GM12878 (cell line): ENCODE results near the gene FOXD2. TPM values are rescaled to one million over a fixed set of nuclear protein-coding genes. Genes with fewer than 3 reads are reported as not detected.

Experiments used
- ATAC-seq: fragments of 200-7000 bp; cut with Tn5 transposase; 3 replicates; pipeline ENCODE4 v1.9.1; 2020; ENCODE audit warnings: mild to moderate bottlenecking, moderate library complexity
- BruUV-seq: library from RNA; stranded (reverse); fragments of 400-500 nt; replicated peaks from 2 replicates; lab custom pipeline; 2021; lab: Mats Ljungman, UMichigan
- CTCF ChIA-PET: fragments of 300-600 bp; sonication (Branson Sonifier 250); formaldehyde crosslinking; extraction: SDS; loops from one replicate; lab custom pipeline; 2021; ENCODE audit warnings: inconsistent platforms; lab: Yijun Ruan, JAX
- POLR2A ChIA-PET: fragments of 350-600 bp; formaldehyde crosslinking; extraction: SDS; loops from one replicate; lab custom pipeline; 2021; ENCODE audit warnings: inconsistent platforms; lab: Charles Lee
- RAD21 ChIA-PET: fragments of 300-600 bp; sonication (Branson Sonifier 250); formaldehyde crosslinking; loops from one replicate; lab custom pipeline; 2023; ENCODE audit warnings: antibody characterized with exemption; ENCODE audit not compliant: unreplicated experiment; lab: Charles Lee
- SMC1A ChIA-PET: fragments of 300-600 bp; sonication (Branson Sonifier 250); formaldehyde crosslinking; loops from one replicate; lab custom pipeline; 2023; ENCODE audit not compliant: unreplicated experiment, uncharacterized antibody; lab: Charles Lee
- DNase-seq: peaks from one replicate; pipeline ENCODE4 v3.0.0-alpha.2; 2011; ENCODE audit warnings: low read depth, low spot score
- FAIRE-seq: peaks from 3 replicates; lab custom pipeline; 2011; peaks lifted over from hg19 to GRCh38; lab: Jason Lieb, UNC
- H2AFZ ChIP-seq: 2 replicates; pipeline ENCODE4 v1.6.0; 2011; ENCODE audit warnings: low read depth, low read length, control low read depth; ENCODE audit not compliant: control insufficient read depth
- H3K27ac ChIP-seq: 2 replicates; pipeline ENCODE4 v1.5.1; 2011; ENCODE audit warnings: control low read depth; ENCODE audit not compliant: control insufficient read depth, insufficient read depth
- H3K27me3 ChIP-seq, 2 experiments: replicated peaks in 1 of 2; 2 replicates each; pipeline versions ENCODE4 v1.6.0 to v1.6.1; 2011; ENCODE audit warnings: low read length in 1 of 2; ENCODE audit not compliant: control insufficient read depth in 2 of 2, insufficient read depth in 2 of 2
- H3K36me3 ChIP-seq, 2 experiments: 2 replicates each; pipeline ENCODE4 v1.5.1; 2011; ENCODE audit warnings: low read length in 1 of 2; ENCODE audit not compliant: control insufficient read depth in 2 of 2, insufficient read depth in 2 of 2
- H3K4me1 ChIP-seq: 2 replicates; pipeline ENCODE4 v1.6.1; 2011; ENCODE audit warnings: mild to moderate bottlenecking, low read length, moderate library complexity, mixed read lengths; ENCODE audit not compliant: control insufficient read depth, insufficient read depth
- H3K4me2 ChIP-seq: 2 replicates; pipeline ENCODE4 v1.6.0; 2011; ENCODE audit warnings: control low read depth; ENCODE audit not compliant: control insufficient read depth, insufficient read depth
- H3K4me3 ChIP-seq: fragments of 200-600 bp; sonication (generic); 2 replicates; pipeline ENCODE4 v1.5.1; 2016
- H3K79me2 ChIP-seq: 2 replicates; pipeline ENCODE4 v1.6.0; 2011; ENCODE audit warnings: low read length; ENCODE audit not compliant: control insufficient read depth, insufficient read depth
- H3K9ac ChIP-seq: 2 replicates; pipeline ENCODE4 v1.8.0; 2011; ENCODE audit warnings: low read length, control low read depth, mixed read lengths; ENCODE audit not compliant: control insufficient read depth, insufficient read depth
- H3K9me3 ChIP-seq: replicated peaks from 3 replicates; pipeline ENCODE4 v1.5.1; 2011; ENCODE audit warnings: mild to moderate bottlenecking, low read length; ENCODE audit not compliant: control insufficient read depth, insufficient read depth
- H4K20me1 ChIP-seq: 2 replicates; pipeline ENCODE4 v1.6.0; 2011; ENCODE audit not compliant: control insufficient read depth, insufficient read depth
- BHLHE40 ChIP-seq, 2 experiments: fragments of 450-650 bp in 1 of 2; IDR thresholded peaks; 2 replicates each; pipeline ENCODE4 v1.6.1; 2011 to 2017; ENCODE audit warnings: low read depth in 2 of 2, borderline replicate concordance in 1 of 2, improper control_type of control experiment in 1 of 2, low read length in 1 of 2, mild to moderate bottlenecking in 1 of 2
- BRCA1 ChIP-seq: IDR thresholded peaks from 2 replicates; pipeline ENCODE4 v1.6.1; 2011; ENCODE audit warnings: low read depth, low read length, improper control_type of control experiment
- POLR2AphosphoS5 ChIP-seq: IDR thresholded peaks from 2 replicates; pipeline ENCODE4 v1.6.1; 2011; ENCODE audit warnings: mild to moderate bottlenecking, low read length, inconsistent platforms
- SP1 ChIP-seq: IDR thresholded peaks from one replicate; pipeline ENCODE4 v1.6.1; 2011; ENCODE audit warnings: low read depth, low read length
- WGBS: methylation state at CpG from one replicate; pipeline ENCODE4 v1.1.6; 2016; ENCODE audit warnings: low lambda C conversion rate; ENCODE audit not compliant: insufficient replicate concordance, insufficient coverage; ENCODE audit errors: missing lambda C conversion rate; 5-methylcytosine and 5-hydroxymethylcytosine counted together
- in situ Hi-C: fragments of 300-500 bp; cut with MboI; formaldehyde crosslinking; loops from 9 replicates; pipeline ENCODE4 v1.14.3; 2018; ENCODE audit warnings: mixed read lengths
- intact Hi-C: fragments of 100-400 bp; cut with micrococcal nuclease; formaldehyde crosslinking; loops from one replicate; pipeline ENCODE4 v1.14.2; 2022; ENCODE audit not compliant: unreplicated experiment
- polyA plus RNA-seq, 11 experiments: library from polyadenylated mRNA; depleted of rRNA in 4 of 11; unstranded in 6 of 11; stranded (reverse) in 5 of 11; fragments of >200 nt; fragmentation: Nextera tagmentation in 4 of 11; fragmentation: Illumina TruSeq in 1 of 11; extraction: Ambion mirVana in 4 of 11; extraction: Trizol in 1 of 11; gene quantifications; 1 replicate in 1 of 11; 2 replicates in 10 of 11; pipeline versions ENCODE4 v1.2.1 to v1.2.3, GENCODE V29; 2011 to 2016; ENCODE audit warnings: inconsistent platforms in 2 of 11, missing spikeins in 2 of 11, low read depth in 1 of 11
- total RNA-seq, 4 experiments: library from RNA; depleted of rRNA in 3 of 4; stranded (reverse); fragments of >200 nt in 3 of 4; fragmentation: Illumina TruSeq in 1 of 4; extraction: Trizol in 1 of 4; gene quantifications; 2 replicates each; pipeline versions ENCODE4 v1.2.1 to v1.2.3, GENCODE V29; 2013 to 2021
- TF ChIP-seq, protein P1 (sequence below): fragments of 450-650 bp; formaldehyde crosslinking; IDR thresholded peaks from 2 replicates; pipeline ENCODE4 v1.4.0; 2022; ENCODE audit warnings: mild to moderate bottlenecking, moderate library complexity
- TF ChIP-seq, protein P2 (sequence below): IDR thresholded peaks from 2 replicates; pipeline ENCODE4 v1.6.1; 2011; ENCODE audit warnings: borderline replicate concordance, low read depth, mild to moderate bottlenecking, moderate library complexity, low read length; ENCODE audit not compliant: insufficient read depth, poor library complexity, severe bottlenecking
- TF ChIP-seq, protein P3 (sequence below): fragments of 450-650 bp; IDR thresholded peaks from 2 replicates; pipeline ENCODE4 v1.6.1; 2017; ENCODE audit warnings: low read depth, mild to moderate bottlenecking, moderate library complexity

The FOXD2 gene
- total and polyA plus RNA-seq, 10 of the 15 experiments (the other 5 are each of a cell fraction or from before 2014, with no cell fraction given) = under 0.01 to 0.27 (median 0.04) TPM; not detected in 1

DNA sequence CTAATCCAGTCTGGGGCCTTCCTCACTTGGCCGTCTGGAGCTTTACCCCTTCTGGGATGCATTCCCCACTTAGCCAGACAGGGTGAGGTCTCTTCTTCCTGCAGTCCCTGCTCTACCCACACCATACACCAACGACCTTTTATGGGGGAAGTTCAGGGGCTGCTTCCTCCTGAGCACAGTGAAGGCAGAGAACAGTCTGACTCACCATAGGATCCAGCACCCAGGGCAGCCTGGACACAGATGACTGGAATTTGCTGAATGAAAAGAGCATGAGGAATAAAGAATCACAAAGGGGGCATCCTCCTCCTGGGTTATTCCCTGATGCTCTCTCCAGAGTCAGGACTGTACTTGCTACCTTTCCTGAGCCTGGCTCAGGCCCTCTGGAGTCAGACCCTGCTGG, 26.4 kb upstream of the FOXD2 start (continued):
- TF ChIP-seq, protein P1, sequence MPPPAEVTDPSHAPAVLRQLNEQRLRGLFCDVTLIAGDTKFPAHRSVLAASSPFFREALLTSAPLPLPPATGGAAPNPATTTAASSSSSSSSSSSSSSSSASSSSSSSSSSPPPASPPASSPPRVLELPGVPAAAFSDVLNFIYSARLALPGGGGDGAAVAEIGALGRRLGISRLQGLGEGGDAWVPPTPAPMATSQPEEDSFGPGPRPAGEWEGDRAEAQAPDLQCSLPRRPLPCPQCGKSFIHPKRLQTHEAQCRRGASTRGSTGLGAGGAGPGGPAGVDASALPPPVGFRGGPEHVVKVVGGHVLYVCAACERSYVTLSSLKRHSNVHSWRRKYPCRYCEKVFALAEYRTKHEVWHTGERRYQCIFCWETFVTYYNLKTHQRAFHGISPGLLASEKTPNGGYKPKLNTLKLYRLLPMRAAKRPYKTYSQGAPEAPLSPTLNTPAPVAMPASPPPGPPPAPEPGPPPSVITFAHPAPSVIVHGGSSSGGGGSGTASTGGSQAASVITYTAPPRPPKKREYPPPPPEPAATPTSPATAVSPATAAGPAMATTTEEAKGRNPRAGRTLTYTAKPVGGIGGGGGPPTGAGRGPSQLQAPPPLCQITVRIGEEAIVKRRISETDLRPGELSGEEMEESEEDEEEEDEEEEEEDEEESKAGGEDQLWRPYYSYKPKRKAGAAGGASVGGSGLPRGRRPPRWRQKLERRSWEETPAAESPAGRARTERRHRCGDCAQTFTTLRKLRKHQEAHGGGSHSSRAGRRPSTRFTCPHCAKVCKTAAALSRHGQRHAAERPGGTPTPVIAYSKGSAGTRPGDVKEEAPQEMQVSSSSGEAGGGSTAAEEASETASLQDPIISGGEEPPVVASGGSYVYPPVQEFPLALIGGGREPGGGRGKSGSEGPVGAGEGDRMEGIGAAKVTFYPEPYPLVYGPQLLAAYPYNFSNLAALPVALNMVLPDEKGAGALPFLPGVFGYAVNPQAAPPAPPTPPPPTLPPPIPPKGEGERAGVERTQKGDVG = no peak
- TF ChIP-seq, protein P2, sequence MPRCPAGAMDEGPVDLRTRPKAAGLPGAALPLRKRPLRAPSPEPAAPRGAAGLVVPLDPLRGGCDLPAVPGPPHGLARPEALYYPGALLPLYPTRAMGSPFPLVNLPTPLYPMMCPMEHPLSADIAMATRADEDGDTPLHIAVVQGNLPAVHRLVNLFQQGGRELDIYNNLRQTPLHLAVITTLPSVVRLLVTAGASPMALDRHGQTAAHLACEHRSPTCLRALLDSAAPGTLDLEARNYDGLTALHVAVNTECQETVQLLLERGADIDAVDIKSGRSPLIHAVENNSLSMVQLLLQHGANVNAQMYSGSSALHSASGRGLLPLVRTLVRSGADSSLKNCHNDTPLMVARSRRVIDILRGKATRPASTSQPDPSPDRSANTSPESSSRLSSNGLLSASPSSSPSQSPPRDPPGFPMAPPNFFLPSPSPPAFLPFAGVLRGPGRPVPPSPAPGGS = no peak
- TF ChIP-seq, protein P3, sequence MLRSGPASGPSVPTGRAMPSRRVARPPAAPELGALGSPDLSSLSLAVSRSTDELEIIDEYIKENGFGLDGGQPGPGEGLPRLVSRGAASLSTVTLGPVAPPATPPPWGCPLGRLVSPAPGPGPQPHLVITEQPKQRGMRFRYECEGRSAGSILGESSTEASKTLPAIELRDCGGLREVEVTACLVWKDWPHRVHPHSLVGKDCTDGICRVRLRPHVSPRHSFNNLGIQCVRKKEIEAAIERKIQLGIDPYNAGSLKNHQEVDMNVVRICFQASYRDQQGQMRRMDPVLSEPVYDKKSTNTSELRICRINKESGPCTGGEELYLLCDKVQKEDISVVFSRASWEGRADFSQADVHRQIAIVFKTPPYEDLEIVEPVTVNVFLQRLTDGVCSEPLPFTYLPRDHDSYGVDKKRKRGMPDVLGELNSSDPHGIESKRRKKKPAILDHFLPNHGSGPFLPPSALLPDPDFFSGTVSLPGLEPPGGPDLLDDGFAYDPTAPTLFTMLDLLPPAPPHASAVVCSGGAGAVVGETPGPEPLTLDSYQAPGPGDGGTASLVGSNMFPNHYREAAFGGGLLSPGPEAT = no peak

DNA sequence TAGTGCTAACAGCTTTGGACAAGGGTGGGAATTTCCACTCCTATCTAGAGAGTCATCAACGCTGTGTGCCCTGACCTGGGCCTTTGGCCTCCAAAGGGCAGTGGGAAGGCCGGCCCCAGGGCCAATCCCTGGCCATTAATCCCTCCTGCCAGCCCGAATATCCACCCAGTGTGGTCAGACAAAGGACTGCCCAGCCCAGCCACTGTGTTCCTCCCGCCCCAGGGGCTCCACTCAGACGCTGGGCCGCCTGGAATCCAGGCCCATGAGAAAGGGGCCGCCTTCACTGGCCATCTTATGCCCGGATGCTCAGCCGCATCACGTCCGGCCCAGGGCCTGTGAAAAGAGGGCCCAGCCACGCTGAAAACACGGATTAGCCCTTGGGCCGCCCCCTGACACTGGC, 25.4 kb upstream of the FOXD2 start:
- H4K20me1 ChIP-seq = no peaks in the 10 kb centered on the region
- CTCF ChIA-PET = interaction anchor here (1.4 kb wide), 1 partner anchor 19 kb away, joined by 4 read pairs; no protein-coding TSS in a partner anchor
- H3K79me2 ChIP-seq = no peaks in the 10 kb centered on the region
- DNase-seq = no peak
- RAD21 ChIA-PET = no interaction called here
- POLR2A ChIA-PET = no interaction called here
- H2AFZ ChIP-seq = no peak overlapping the region
- no peak overlapping the region for H3K27ac ChIP-seq
- no peak for TF ChIP-seq SP1
- TF ChIP-seq POLR2AphosphoS5 = no peak
- TF ChIP-seq BRCA1 = no peak
- no peak for TF ChIP-seq BHLHE40 (IDR thresholded peaks at IDR 0.05; ENCODE audit: borderline replicate concordance in 1 of 2, low read depth in 2 of 2, low read length in 1 of 2)
- no peak overlapping the region for H3K9ac ChIP-seq
- intact Hi-C loops = no loop called here
- H3K36me3 ChIP-seq = no peaks in the 10 kb centered on the region
- 38% methylated on average over 14 of the region's 14 CpGs for WGBS
- BruUV-seq = no TSS peak
- FAIRE-seq = no peak
- H3K27me3 ChIP-seq = peaks cover 2 to 5% of the 10 kb centered on the region in 2 experiments; a peak in 3 of 4 replicates
- H3K9me3 ChIP-seq = no peaks in the 10 kb centered on the region
- H3K4me3 ChIP-seq = no peak overlapping the region
- in situ Hi-C loops = no loop called here
- no peak overlapping the region for H3K4me2 ChIP-seq
- ATAC-seq = no peak
- H3K4me1 ChIP-seq = peaks cover 5% of the 10 kb centered on the region; the same call in 1 of the 2 replicates
- SMC1A ChIA-PET = no interaction called here
